ENCODE results near the gene PIH1D2. TPM values are rescaled to one million over a fixed set of nuclear protein-coding genes. Genes with fewer than 3 reads are reported as not detected.

The PIH1D2 gene
- total and polyA plus RNA-seq, 8 donors = 0.55 to 12.5 (median 3.1) TPM; not detected in 2

GRCh38 chr11:112085822-112086421 is 12.1 kb upstream of the PIH1D2 start:
- Histone ChIP-seq H3K9me3 (no peaks in the 10 kb centered on the region), H3K4me3 (peak overlapping the region; percentile 73 to 94 (median 82)), H3K36me3 (peaks cover 33 to 76% (median 74%) of the 10 kb centered on the region in 4 donors), H3K4me1 (peaks cover 30 to 48% (median 40%) of the 10 kb centered on the region in 4 donors), H3K27me3 (no peaks in the 10 kb centered on the region), H3K27ac (peak overlapping the region; percentile 79 to 86 (median 84))
- DNase-seq = peak in 1 of 2 donors; percentile 67
- intact Hi-C loops (cut with DNase I; ENCODE audit: low total_unique reads) = no loop called here
- TF ChIP-seq POLR2A (IDR thresholded peaks at IDR 0.05) (no peak), POLR2AphosphoS5 (IDR thresholded peaks at IDR 0.05) (no peak), EP300 (IDR thresholded peaks at IDR 0.05) (no peak), CTCF (IDR thresholded peaks at IDR 0.05) (no peak)
- 2 to 4% (median 3%) methylated on average over 19 of the region's 19 CpGs for WGBS, 5 donors

- DNase-seq = no peak
- Histone ChIP-seq H3K4me1 (peaks cover 13 to 18% (median 18%) of the 10 kb centered on the region in 4 donors), H3K36me3 (peaks cover 45 to 76% (median 75%) of the 10 kb centered on the region in 4 donors), H3K9me3 (no peaks in the 10 kb centered on the region), H3K27ac (no peak overlapping the region), H3K4me3 (no peak overlapping the region), H3K27me3 (no peaks in the 10 kb centered on the region)
- intact Hi-C loops (cut with DNase I; ENCODE audit: low total_unique reads) = no loop called here
- TF ChIP-seq POLR2A (IDR thresholded peaks at IDR 0.05) (no peak), EP300 (IDR thresholded peaks at IDR 0.05) (no peak), CTCF (IDR thresholded peaks at IDR 0.05) (no peak), POLR2AphosphoS5 (IDR thresholded peaks at IDR 0.05) (no peak)
- WGBS, 5 donors = 61 to 78% (median 69%) methylated on average over 4 of the region's 4 CpGs
Observed at GRCh38 chr11:112082729-112083128, 8.9 kb upstream of the PIH1D2 start.

GRCh38 chr11:112062923-112063322 is 10.9 kb downstream of the PIH1D2 start:
- Histone ChIP-seq H3K4me1 (no peaks in the 10 kb centered on the region), H3K27me3 (no peaks in the 10 kb centered on the region), H3K36me3 (peaks cover 28 to 59% (median 56%) of the 10 kb centered on the region in 4 donors), H3K9me3 (no peaks in the 10 kb centered on the region), H3K4me3 (no peak overlapping the region), H3K27ac (no peak overlapping the region)
- DNase-seq = no peak
- intact Hi-C loops (cut with DNase I; ENCODE audit: low total_unique reads) = no loop called here
- TF ChIP-seq EP300 (IDR thresholded peaks at IDR 0.05) (no peak), CTCF (IDR thresholded peaks at IDR 0.05) (no peak), POLR2A (IDR thresholded peaks at IDR 0.05) (no peak), POLR2AphosphoS5 (IDR thresholded peaks at IDR 0.05) (no peak)
- WGBS, 5 donors = 76 to 91% (median 81%) methylated on average over 1 of the region's 1 CpG

- WGBS, 5 donors = 18 to 49% (median 37%) methylated on average over 1 of the region's 1 CpG
- H3K4me3 ChIP-seq = no peak overlapping the region
- TF ChIP-seq EP300 (IDR thresholded peaks at IDR 0.05) (no peak), POLR2A (IDR thresholded peaks at IDR 0.05) (no peak), CTCF (IDR thresholded peaks at IDR 0.05) (no peak), POLR2AphosphoS5 (IDR thresholded peaks at IDR 0.05) (no peak)
- no peak for DNase-seq
- H3K27ac ChIP-seq = no peak overlapping the region
- H3K4me1 ChIP-seq = no peaks in the 10 kb centered on the region
- intact Hi-C loops (cut with DNase I; ENCODE audit: low total_unique reads) = no loop called here
- H3K36me3 ChIP-seq = peaks cover 38 to 95% (median 90%) of the 10 kb centered on the region in 4 donors
- no peaks in the 10 kb centered on the region for H3K9me3 ChIP-seq
- H3K27me3 ChIP-seq = no peaks in the 10 kb centered on the region
Observed at GRCh38 chr11:112058103-112058502, 15.7 kb downstream of the PIH1D2 start.

Measured in stomach (tissue), 9 donors.